OCI-LY1 (cell line): ENCODE measurements around the gene HEYL.

Source experiments
- EZH2 ChIP-seq: fragments of 200-600 bp; sonication (generic), shearing (Covaris generic); IDR thresholded peaks from 2 replicates; pipeline ENCODE4 v1.8.0; 2017; ENCODE audit warnings: borderline replicate concordance, mixed run types, mild to moderate bottlenecking, antibody characterized with exemption, low read length, moderate library complexity, mixed read lengths
- TF ChIP-seq, protein P1 (sequence below): fragments of 200-600 bp; sonication (generic), shearing (Covaris generic); IDR thresholded peaks from 2 replicates; pipeline ENCODE4 v1.5.1; 2017; ENCODE audit warnings: mild to moderate bottlenecking, antibody characterized with exemption, low read length, moderate library complexity, mixed read lengths

DNA sequence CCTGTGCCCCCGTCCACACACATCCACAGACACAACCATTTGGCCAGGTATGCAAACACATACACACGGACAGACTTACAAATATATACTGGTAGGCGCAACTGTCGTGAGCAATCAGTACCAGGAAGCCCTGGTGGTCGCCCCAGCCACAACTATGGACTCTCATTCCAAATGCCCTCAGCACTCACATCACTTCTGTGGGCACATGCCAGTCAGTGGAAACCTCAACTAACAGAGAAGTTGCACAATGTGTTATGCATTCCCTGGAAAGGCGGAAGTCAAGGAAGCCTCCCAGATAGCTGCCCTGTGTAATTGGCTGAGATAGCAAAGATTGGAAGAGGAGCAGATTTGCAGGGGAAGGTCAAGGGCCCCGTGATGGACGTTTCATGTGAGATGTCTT, 1.4 kb upstream of the HEYL start:
- TF ChIP-seq, protein P1, sequence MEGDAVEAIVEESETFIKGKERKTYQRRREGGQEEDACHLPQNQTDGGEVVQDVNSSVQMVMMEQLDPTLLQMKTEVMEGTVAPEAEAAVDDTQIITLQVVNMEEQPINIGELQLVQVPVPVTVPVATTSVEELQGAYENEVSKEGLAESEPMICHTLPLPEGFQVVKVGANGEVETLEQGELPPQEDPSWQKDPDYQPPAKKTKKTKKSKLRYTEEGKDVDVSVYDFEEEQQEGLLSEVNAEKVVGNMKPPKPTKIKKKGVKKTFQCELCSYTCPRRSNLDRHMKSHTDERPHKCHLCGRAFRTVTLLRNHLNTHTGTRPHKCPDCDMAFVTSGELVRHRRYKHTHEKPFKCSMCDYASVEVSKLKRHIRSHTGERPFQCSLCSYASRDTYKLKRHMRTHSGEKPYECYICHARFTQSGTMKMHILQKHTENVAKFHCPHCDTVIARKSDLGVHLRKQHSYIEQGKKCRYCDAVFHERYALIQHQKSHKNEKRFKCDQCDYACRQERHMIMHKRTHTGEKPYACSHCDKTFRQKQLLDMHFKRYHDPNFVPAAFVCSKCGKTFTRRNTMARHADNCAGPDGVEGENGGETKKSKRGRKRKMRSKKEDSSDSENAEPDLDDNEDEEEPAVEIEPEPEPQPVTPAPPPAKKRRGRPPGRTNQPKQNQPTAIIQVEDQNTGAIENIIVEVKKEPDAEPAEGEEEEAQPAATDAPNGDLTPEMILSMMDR, result no peak
- TF ChIP-seq EZH2, result no peak
